ENCODE results near the gene CERS6. TPM values are rescaled to one million over a fixed set of nuclear protein-coding genes. Genes with fewer than 3 reads are reported as not detected.

The CERS6 gene
- total RNA-seq, 1 donor: 16.0 TPM

- no peak overlapping the region for H3K4me3 ChIP-seq (ENCODE audit: low read depth, low read length)
- TF ChIP-seq, protein P1, sequence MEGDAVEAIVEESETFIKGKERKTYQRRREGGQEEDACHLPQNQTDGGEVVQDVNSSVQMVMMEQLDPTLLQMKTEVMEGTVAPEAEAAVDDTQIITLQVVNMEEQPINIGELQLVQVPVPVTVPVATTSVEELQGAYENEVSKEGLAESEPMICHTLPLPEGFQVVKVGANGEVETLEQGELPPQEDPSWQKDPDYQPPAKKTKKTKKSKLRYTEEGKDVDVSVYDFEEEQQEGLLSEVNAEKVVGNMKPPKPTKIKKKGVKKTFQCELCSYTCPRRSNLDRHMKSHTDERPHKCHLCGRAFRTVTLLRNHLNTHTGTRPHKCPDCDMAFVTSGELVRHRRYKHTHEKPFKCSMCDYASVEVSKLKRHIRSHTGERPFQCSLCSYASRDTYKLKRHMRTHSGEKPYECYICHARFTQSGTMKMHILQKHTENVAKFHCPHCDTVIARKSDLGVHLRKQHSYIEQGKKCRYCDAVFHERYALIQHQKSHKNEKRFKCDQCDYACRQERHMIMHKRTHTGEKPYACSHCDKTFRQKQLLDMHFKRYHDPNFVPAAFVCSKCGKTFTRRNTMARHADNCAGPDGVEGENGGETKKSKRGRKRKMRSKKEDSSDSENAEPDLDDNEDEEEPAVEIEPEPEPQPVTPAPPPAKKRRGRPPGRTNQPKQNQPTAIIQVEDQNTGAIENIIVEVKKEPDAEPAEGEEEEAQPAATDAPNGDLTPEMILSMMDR (IDR thresholded peaks at IDR 0.05; ENCODE audit: insufficient read depth, low read depth, low read length): no peak
- no peak for DNase-seq (ENCODE audit: low read depth)
These were observed 78.9 kb downstream of the CERS6 start for GRCh38 chr2:168534926-168535325.

DNA sequence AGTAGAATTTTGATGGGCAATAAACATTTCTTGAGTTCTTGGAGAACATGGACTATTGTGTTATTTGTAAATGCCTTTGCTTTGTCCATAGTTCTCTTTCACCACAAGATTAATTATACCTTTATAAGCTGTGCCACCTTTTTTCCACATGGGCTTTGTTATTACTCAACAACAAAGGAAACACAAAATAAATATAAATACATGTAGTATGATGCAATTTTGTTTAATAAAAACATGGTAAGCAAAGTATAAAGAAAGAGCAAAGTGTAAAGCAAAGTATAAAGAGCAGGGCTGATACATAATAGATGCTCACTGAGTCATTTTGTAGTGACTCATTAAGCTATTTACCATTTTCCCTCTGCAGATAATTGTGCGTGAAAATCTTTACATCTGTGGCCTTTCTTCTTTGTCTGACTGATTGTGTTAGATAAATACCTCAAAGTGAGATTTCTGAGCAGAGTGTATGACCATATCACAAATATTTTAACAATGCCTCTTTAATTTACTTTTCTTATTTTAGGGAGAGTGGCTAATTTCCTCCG, 80.9 kb downstream of the CERS6 start:
- H3K4me3 ChIP-seq (ENCODE audit: low read depth, low read length): no peak overlapping the region
- peak; percentile 42 for DNase-seq (ENCODE audit: low read depth)
- TF ChIP-seq, protein P1 (IDR thresholded peaks at IDR 0.05; ENCODE audit: insufficient read depth, low read depth, low read length): no peak

DNA sequence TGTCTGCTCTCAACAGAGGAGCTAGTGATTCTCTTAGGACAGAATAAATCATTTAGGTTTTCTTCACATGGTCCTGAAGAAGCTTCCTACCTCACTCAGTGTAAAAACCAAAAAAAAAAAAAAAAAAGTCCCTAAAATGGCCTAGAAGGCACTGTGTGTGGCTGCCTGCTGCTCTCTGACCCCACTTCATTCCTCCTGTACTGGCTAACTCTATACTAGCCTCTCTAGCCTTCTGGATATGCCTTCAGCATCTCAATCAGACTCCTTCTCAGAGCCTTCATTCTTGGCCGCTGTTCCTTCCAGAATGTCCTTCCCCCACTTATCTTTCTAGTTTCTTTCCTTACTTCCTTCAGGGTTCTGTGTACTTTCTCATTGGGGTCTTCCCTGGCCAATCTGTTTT, 82.1 kb downstream of the CERS6 start:
- no peak overlapping the region for H3K4me3 ChIP-seq (ENCODE audit: low read depth, low read length)
- TF ChIP-seq, protein P1 (IDR thresholded peaks at IDR 0.05; ENCODE audit: insufficient read depth, low read depth, low read length): no peak
- no peak for DNase-seq (ENCODE audit: low read depth)

DNA sequence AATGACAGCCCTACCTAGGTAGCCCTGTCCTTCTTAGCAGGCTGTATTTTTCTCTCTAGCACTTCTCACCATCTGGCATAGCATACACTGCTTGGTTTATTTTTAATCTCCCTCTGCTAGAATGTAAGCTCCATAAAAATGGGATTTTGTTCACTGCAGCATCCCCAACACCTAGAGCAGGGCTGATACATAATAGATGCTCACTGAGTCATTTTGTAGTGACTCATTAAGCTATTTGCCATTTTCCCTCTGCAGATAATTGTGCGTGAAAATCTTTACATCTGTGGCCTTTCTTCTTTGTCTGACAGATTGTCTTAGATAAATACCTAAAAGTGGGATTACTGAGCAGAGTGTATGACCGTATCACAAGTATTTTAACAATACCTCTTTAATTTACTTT, 82.5 kb downstream of the CERS6 start:
- DNase-seq (ENCODE audit: low read depth): no peak
- no peak overlapping the region for H3K4me3 ChIP-seq (ENCODE audit: low read depth, low read length)
- TF ChIP-seq, protein P1 (IDR thresholded peaks at IDR 0.05; ENCODE audit: insufficient read depth, low read depth, low read length): no peak

- DNase-seq (ENCODE audit: low read depth): no peak
- H3K4me3 ChIP-seq (ENCODE audit: low read depth, low read length): no peak overlapping the region
- TF ChIP-seq, protein P1 (IDR thresholded peaks at IDR 0.05; ENCODE audit: insufficient read depth, low read depth, low read length): no peak
These were observed 83.9 kb downstream of the CERS6 start for GRCh38 chr2:168539945-168540344.

DNA sequence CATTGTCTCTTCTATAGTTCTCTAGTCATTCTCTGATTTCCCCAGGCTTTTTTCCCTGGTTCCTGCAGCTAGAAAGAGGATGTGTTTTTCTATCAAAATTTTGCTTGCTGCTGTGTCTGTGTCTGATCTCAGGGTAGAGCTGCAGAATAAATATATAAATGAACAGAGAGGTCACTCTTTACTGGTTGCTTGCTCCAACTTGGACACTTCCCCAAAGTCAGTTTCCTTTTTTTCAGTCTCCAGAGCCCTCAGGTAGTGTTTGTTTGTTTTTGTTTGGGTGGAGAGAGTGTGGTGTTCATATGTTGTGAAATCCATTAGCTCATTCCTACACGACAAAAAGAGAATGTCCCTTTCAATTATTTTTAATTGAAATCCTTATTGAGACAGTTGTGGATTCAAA, 85.8 kb downstream of the CERS6 start:
- TF ChIP-seq, protein P1 (IDR thresholded peaks at IDR 0.05; ENCODE audit: insufficient read depth, low read depth, low read length): no peak
- no peak for DNase-seq (ENCODE audit: low read depth)
- no peak overlapping the region for H3K4me3 ChIP-seq (ENCODE audit: low read depth, low read length)

GRCh38 chr2:168543037-168543436, 87.0 kb downstream of the CERS6 start:
- DNase-seq (ENCODE audit: low read depth): no peak
- TF ChIP-seq, protein P1 (IDR thresholded peaks at IDR 0.05; ENCODE audit: insufficient read depth, low read depth, low read length): no peak
- H3K4me3 ChIP-seq (ENCODE audit: low read depth, low read length): no peak overlapping the region
